Astrocyte of the spinal cord (primary cell): ENCODE results near the gene ETV7.

Source experiments
- DNase-seq: peaks from one replicate; pipeline ENCODE4 v3.0.0; 2011; ENCODE audit warnings: low read depth, low spot score
- H3K4me3 ChIP-seq: 2 replicates; pipeline ENCODE4 v1.5.1; 2011; ENCODE audit warnings: low read depth, mild to moderate bottlenecking, low read length, moderate library complexity
- CTCF ChIP-seq: IDR thresholded peaks from 2 replicates; pipeline ENCODE4 v1.5.1; 2012; ENCODE audit warnings: low read depth, mild to moderate bottlenecking, low read length, inconsistent platforms
- in situ Hi-C: cut with HindIII; loops from 2 replicates; pipeline ENCODE4 v1.10.0; 2017; ENCODE audit warnings: low sequenced_read_pairs

The ETV7 gene

GRCh38 chr6:36352477-36353157, 34.9 kb downstream of the ETV7 start:
- TF ChIP-seq CTCF, result no peak
- no peak overlapping the region for H3K4me3 ChIP-seq
- DNase-seq, result no peak
- in situ Hi-C loops, result no loop called here

- no peak for TF ChIP-seq CTCF
- in situ Hi-C loops, result no loop called here
- H3K4me3 ChIP-seq, result no peak overlapping the region
- peak; percentile 87 for DNase-seq
Measured at GRCh38 chr6:36350681-36351571, 36.5 kb downstream of the ETV7 start.

GRCh38 chr6:36350082-36350481, 37.4 kb downstream of the ETV7 start:
- in situ Hi-C loops, result no loop called here
- no peak for TF ChIP-seq CTCF
- no peak overlapping the region for H3K4me3 ChIP-seq
- no peak for DNase-seq

GRCh38 chr6:36349240-36349639, 38.2 kb downstream of the ETV7 start:
- TF ChIP-seq CTCF, result no peak
- no peak for DNase-seq
- no peak overlapping the region for H3K4me3 ChIP-seq
- in situ Hi-C loops, result no loop called here

- H3K4me3 ChIP-seq, result no peak overlapping the region
- in situ Hi-C loops, result no loop called here
- no peak for DNase-seq
- TF ChIP-seq CTCF, result no peak
Measured at GRCh38 chr6:36347621-36348020, 39.8 kb downstream of the ETV7 start.

- H3K4me3 ChIP-seq, result no peak overlapping the region
- no peak for DNase-seq
- in situ Hi-C loops, result no loop called here
- no peak for TF ChIP-seq CTCF
Measured at GRCh38 chr6:36346486-36347273, 40.8 kb downstream of the ETV7 start.
